Hippocampal formation (tissue), 2 donors: Measurements from ENCODE around the gene SAXO2.
"Not testable (repeated sequence)": the region's sequence is repeated elsewhere in the genome, so short reads cannot be mapped to it uniquely, and the experiment has no call there.

Source experiments
- DNase-seq, 2 donors: peaks; one replicate each; lab custom pipeline; 2025; lab: John Stamatoyannopoulos, UW

Gene SAXO2

GRCh38 chr15:82333603-82334553 is 71.3 kb downstream of the SAXO2 start:
- DNase-seq: not testable (repeated sequence)
